ENCODE results near the gene MLN.

The MLN gene

GRCh38 chr6:33830635-33831240, 26.9 kb upstream of the MLN start:
- no peak overlapping the region for H3K4me3 ChIP-seq (ENCODE audit: low read length)
- H3K9me3 ChIP-seq (replicated peaks; ENCODE audit: insufficient read depth, low read length), result no peaks in the 10 kb centered on the region
- H3K9me2 ChIP-seq (replicated peaks; ENCODE audit: insufficient read depth, low read length), result no peaks in the 10 kb centered on the region
- no peak overlapping the region for H3K4me2 ChIP-seq (ENCODE audit: low read depth, low read length)
- no peak for TF ChIP-seq EZH2 (optimal IDR thresholded peaks at IDR 0.05; ENCODE audit: low read depth, low read length)
- no peak for TF ChIP-seq EZH2phosphoT487 (IDR thresholded peaks at IDR 0.05; ENCODE audit: low read length)
- no peak for TF ChIP-seq CTCF (IDR thresholded peaks at IDR 0.05; ENCODE audit: low read length)
- H3K27ac ChIP-seq (ENCODE audit: low read length), result no peak overlapping the region
- H3K36me3 ChIP-seq (replicated peaks; ENCODE audit: insufficient read depth, low read length), result no peaks in the 10 kb centered on the region
- H3K4me1 ChIP-seq (ENCODE audit: low read length), result no peaks in the 10 kb centered on the region
- no peaks in the 10 kb centered on the region for H3K79me2 ChIP-seq (ENCODE audit: low read length)
- H3F3A ChIP-seq (ENCODE audit: insufficient read depth, low read length), result no peaks in the 10 kb centered on the region
- H3K27me3 ChIP-seq (replicated peaks; ENCODE audit: insufficient read depth, low read length), result peaks cover 66% of the 10 kb centered on the region
- no peaks in the 10 kb centered on the region for H4K20me1 ChIP-seq (ENCODE audit: insufficient read depth, low read length)
- no peak overlapping the region for H3K9ac ChIP-seq (ENCODE audit: low read length)
- H2AFZ ChIP-seq (ENCODE audit: low read length), result no peak overlapping the region
- no peak for DNase-seq

GRCh38 chr6:33828764-33829731, 25.2 kb upstream of the MLN start:
- H3K9me2 ChIP-seq (replicated peaks; ENCODE audit: insufficient read depth, low read length), result no peaks in the 10 kb centered on the region
- H4K20me1 ChIP-seq (ENCODE audit: insufficient read depth, low read length), result no peaks in the 10 kb centered on the region
- no peaks in the 10 kb centered on the region for H3K36me3 ChIP-seq (replicated peaks; ENCODE audit: insufficient read depth, low read length)
- H3K9ac ChIP-seq (ENCODE audit: low read length), result no peak overlapping the region
- no peak for DNase-seq
- H2AFZ ChIP-seq (ENCODE audit: low read length), result no peak overlapping the region
- no peak overlapping the region for H3K4me2 ChIP-seq (ENCODE audit: low read depth, low read length)
- H3K4me1 ChIP-seq (ENCODE audit: low read length), result no peaks in the 10 kb centered on the region
- no peaks in the 10 kb centered on the region for H3F3A ChIP-seq (ENCODE audit: insufficient read depth, low read length)
- no peaks in the 10 kb centered on the region for H3K9me3 ChIP-seq (replicated peaks; ENCODE audit: insufficient read depth, low read length)
- no peak overlapping the region for H3K27ac ChIP-seq (ENCODE audit: low read length)
- no peaks in the 10 kb centered on the region for H3K79me2 ChIP-seq (ENCODE audit: low read length)
- H3K27me3 ChIP-seq (replicated peaks; ENCODE audit: insufficient read depth, low read length), result peaks cover 77% of the 10 kb centered on the region
- H3K4me3 ChIP-seq (ENCODE audit: low read length), result no peak overlapping the region
- no peak for TF ChIP-seq CTCF (IDR thresholded peaks at IDR 0.05; ENCODE audit: low read length)
- no peak for TF ChIP-seq EZH2 (optimal IDR thresholded peaks at IDR 0.05; ENCODE audit: low read depth, low read length)
- TF ChIP-seq EZH2phosphoT487 (IDR thresholded peaks at IDR 0.05; ENCODE audit: low read length), result no peak

GRCh38 chr6:33828452-33828763, 24.6 kb upstream of the MLN start:
- no peaks in the 10 kb centered on the region for H3K9me2 ChIP-seq (replicated peaks; ENCODE audit: insufficient read depth, low read length)
- no peaks in the 10 kb centered on the region for H3K36me3 ChIP-seq (replicated peaks; ENCODE audit: insufficient read depth, low read length)
- H3K79me2 ChIP-seq (ENCODE audit: low read length), result no peaks in the 10 kb centered on the region
- H2AFZ ChIP-seq (ENCODE audit: low read length), result no peak overlapping the region
- H3K4me2 ChIP-seq (ENCODE audit: low read depth, low read length), result no peak overlapping the region
- H3K9me3 ChIP-seq (replicated peaks; ENCODE audit: insufficient read depth, low read length), result no peaks in the 10 kb centered on the region
- TF ChIP-seq CTCF (IDR thresholded peaks at IDR 0.05; ENCODE audit: low read length) (no peak), EZH2 (optimal IDR thresholded peaks at IDR 0.05; ENCODE audit: low read depth, low read length) (no peak), EZH2phosphoT487 (IDR thresholded peaks at IDR 0.05; ENCODE audit: low read length) (no peak)
- no peaks in the 10 kb centered on the region for H4K20me1 ChIP-seq (ENCODE audit: insufficient read depth, low read length)
- no peaks in the 10 kb centered on the region for H3K4me1 ChIP-seq (ENCODE audit: low read length)
- H3K27me3 ChIP-seq (replicated peaks; ENCODE audit: insufficient read depth, low read length), result peaks cover 77% of the 10 kb centered on the region
- no peak overlapping the region for H3K9ac ChIP-seq (ENCODE audit: low read length)
- no peak for DNase-seq
- no peak overlapping the region for H3K4me3 ChIP-seq (ENCODE audit: low read length)
- no peak overlapping the region for H3K27ac ChIP-seq (ENCODE audit: low read length)
- H3F3A ChIP-seq (ENCODE audit: insufficient read depth, low read length), result no peaks in the 10 kb centered on the region
